GM18870 (cell line): ENCODE data around the gene HECTD4.
"Not testable (repeated sequence)": the region's sequence is repeated elsewhere in the genome, so short reads cannot be mapped to it uniquely, and the experiment has no call there.

Source experiments
- ATAC-seq: cut with Tn5 transposase; IDR thresholded peaks from one replicate; pipeline ENCODE4 v1.9.1; 2021; ENCODE audit warnings: moderate library complexity; ENCODE audit not compliant: unreplicated experiment

HECTD4 gene

DNA sequence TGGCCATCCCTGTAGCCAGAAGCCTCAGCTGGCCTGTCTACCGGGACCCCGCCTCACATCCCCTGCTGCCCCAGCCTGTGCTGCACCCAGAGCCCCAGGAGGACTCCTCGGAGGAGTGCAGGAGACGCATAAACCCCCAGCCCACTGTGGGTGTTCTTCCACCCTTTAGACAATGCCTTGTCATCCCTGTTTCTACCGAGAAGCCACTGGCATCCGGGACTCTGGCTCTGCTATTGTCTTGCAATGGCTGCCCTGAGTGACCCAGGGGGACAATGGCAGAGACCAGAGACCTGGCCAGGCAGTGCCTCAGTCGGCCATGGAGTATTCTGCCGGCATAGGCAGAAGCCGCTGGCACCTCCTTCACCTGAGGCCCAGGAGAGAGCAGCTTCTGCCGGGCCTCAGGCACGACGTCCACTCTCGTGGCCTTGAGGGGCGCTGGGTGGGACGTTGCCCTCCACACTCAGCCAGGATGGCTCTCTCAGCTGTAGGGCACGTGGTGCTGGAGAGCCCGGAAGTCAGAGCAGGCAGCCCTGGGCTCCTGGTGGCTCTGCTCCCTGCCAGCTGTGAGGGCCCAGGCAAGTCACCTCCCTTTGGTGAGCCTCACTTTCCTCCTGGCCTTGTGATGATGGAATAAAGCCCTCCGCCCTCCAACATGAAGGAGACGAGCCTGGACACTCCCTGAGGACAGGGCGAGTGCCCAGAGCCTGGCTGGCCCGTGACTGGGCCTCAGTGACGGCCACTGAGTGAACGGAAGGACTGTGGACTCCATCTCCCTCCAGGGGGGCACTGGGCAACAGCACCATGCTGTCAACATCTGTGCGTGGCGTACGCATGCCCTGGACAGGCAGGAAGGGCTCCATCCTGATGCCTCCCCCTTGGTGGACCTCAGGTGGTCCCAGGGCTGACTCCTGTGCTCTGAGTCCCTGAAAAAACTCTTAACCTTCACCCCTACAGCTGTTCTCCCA is 215.9 kb downstream of the HECTD4 start:
- ATAC-seq: no peak

DNA sequence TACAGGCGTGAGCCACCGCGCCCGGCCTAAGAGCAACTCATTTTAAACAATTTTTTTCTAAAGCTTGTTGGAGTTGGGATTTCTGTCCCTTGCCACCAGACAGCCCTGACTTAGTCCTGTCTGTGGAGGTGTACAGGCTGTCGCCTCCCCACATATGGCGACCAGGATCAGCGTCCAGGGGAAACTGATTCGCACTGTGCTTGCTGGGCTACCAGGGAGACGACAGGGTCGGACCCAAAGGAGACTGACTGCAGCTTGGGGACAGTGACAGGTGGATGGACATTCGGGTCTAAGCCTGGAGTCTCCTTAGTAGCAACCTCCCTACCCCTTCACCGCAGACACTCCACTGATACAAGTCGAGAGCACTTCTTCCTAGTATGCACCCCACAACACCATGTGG is 216.6 kb downstream of the HECTD4 start:
- no peak for ATAC-seq

DNA sequence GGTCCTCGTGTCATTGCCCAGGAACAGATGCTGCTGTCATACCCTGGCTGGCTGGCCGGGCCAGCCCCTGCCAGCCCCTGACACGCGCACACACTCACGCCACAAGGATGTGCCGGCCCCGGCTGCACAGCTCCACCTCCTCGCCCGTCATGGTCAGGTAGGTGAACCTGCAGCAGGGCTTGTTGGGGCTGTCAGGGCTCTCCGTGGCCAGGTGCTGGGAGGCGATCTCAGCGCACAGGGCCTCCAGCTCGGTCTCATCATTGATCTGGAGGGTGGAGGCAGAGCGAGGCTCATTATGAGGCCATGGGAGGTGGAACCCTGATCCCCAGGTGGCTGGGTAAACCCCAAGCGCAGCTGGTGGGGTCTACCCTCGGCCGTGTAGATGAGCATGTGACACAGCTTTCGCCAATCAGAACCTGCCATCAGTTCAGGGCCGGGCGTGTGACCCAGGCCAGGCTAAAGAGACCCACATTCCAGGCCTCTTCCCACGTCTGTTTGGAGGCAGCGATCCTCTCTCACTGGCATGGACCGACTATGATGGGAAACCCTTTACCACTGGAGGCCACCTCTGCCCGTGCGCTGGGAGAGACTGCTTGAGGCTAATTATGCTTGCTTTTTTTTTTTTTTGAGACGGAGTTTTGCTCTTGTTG is 218.1 kb downstream of the HECTD4 start:
- ATAC-seq: no peak

GRCh38 chr12:112163471-112163991 is 218.7 kb downstream of the HECTD4 start:
- no peak for ATAC-seq

GRCh38 chr12:112163056-112163455 is 219.2 kb downstream of the HECTD4 start:
- no peak for ATAC-seq

- no peak for ATAC-seq
Observed at GRCh38 chr12:112162241-112162790, 219.9 kb downstream of the HECTD4 start.

DNA sequence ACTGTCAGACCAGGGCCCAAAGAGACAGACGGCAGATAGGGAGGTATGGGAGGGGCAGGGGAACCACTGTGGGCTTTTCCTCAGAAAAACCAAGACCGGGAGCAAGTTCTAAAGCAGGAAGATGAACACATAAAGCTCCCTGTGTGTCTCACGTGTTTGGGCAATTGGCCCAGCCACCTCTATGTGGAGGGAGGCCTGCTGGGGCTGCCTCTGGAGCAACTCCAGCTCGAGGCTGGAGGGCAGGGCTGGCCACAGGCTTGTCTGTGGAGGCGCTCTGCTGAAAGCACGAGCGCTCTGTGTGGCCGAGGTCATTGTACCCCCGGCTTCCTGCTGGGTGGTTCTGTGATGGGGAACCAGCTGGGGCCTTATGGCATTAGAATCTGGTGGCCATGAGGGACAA is 220.5 kb downstream of the HECTD4 start:
- ATAC-seq: no peak

DNA sequence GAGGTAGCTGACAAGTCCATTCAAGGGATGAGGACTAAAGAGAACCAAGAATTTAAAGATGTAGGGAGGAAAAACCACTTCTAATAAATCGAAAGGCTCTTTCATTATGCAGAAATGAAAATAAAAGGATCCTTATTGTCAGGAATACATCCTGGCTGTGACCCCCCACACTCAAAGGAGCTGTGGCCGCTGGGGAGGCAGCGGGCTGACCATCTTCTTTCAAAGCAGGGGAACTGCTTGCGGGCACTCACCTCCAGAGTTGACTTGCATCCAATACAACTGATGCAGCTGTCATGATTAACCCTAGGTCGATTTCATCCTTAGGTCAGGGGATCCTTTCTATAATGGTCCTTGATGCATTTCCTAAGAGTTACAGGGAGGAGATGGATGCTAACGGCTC is 221.6 kb downstream of the HECTD4 start:
- ATAC-seq: no peak

DNA sequence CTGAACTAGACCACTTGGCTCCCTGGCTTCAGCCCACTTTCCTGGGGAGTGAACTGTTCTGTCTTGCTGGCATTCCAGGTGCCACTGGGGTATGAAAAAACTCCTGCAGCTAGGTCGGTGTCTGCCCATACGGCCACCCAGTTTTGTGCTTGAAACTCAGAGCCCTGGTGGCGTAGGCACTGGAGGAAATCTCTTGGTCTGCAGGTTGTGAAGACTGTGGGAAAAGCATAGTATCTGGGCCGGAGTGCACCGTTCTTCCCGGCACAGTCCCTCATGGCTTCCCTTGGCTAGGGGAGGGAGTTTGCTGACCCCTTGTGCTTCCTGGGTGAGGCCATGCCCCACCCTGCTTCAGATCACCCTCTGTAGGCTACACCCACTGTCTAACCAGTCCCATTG is 223.1 kb downstream of the HECTD4 start:
- ATAC-seq: no peak

DNA sequence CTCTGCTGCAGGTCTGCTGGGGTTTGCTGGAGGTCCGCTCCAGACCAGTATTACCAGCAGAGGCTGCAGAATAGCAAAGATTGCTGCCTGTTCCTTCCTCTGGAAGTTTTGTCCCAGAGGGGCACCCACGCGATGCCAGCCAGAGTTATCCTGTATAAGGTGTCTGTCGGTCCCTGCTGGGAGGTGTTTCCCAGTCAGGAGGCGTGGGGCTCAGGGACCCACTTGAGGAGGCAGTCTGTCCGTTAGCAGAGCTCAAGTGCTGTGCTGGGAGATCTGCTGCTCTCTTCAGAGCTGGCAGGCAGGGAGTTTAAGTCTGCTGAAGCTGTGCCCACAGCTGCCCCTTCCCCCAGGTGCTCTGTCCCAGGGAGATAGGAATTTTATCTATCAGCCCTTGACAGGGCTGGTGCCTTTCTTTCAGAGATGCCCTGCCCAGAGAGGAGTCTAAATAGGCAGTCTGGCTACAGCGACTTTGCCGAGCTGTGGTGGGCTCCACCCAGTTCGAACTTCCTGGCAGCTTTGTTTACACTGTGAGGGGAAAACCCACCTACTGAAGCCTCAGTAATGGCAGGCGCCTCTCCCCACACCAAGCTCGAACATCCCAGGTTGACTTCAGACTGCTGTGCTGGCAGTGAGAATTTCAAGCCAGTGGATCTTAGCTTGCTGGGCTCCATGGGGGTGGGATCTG is 223.6 kb downstream of the HECTD4 start:
- not testable (repeated sequence) for ATAC-seq

- no peak for ATAC-seq
Observed at GRCh38 chr12:112153893-112154219, 228.4 kb downstream of the HECTD4 start.

DNA sequence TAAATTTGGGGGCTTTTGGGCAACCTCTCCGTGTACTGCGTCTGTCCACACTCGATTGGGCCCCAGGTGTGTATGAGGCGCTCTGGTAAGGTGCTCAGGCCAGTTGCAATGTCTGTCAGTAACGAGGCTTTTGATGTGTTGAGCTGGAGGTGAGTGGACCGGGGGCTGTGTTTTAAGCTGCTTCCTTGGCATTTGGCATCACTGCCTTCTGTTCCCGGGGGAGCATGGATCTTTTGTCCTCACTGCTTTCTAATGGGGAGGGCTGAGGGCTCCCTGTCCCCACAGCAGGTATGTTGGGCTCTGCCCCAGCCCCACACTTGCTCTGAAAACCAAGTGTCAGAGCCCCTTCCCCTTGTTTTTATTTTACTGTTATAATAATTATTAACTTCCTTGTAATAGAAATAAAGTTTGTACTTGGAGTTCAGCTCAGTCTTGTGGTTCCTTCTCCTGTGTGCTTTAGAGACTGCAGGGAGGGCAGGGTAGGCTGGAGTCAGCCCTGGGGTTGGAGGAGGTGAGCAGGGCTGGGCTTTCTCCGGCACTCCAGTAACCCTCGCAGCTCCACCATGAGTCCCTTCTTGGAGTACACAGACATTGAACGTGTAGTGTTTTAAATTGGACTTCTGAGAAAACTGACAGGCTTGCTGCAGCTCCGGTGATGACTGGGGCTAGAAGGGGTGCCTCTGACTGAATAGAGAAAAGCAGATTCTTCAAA is 228.9 kb downstream of the HECTD4 start:
- ATAC-seq: no peak

DNA sequence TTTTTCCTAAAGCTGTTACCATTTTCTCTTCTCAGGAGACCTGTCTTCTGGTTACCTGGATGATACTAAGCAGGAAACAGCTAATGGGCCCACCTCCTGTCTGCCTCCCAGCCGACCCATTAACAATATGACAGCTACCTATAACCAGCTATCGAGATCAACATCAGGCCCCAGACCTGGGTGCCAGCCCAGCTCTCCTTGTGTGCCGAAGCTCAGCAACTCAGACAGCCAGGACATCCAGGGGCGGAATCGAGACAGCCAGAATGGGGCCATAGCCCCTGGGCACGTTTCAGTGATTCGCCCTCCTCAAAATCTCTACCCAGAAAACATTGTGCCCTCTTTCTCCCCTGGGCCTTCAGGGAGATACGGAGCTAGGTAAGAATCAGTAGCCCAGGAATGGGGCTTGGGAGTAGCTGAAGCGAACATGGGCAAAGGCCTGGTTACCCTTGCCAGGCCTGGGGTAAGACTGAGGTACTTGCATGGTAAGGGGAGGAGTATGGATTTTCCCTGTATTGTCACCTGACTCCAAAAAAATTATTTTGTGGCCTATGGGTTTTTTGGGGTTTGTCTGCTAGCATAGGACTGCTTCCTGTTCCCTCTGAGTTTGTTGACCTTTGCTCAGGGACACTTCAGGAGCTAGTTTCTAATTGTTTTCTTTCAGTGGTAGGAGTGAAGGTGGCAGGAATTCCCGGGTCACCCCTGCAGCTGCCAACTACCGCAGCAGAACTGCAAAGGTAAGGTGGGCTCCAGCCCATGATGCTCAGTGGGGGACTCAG is 230.3 kb downstream of the HECTD4 start:
- no peak for ATAC-seq

- no peak for ATAC-seq
Observed at GRCh38 chr12:112149596-112149995, 232.6 kb downstream of the HECTD4 start.

- ATAC-seq: no peak
Observed at GRCh38 chr12:112148031-112148513, 234.2 kb downstream of the HECTD4 start.

DNA sequence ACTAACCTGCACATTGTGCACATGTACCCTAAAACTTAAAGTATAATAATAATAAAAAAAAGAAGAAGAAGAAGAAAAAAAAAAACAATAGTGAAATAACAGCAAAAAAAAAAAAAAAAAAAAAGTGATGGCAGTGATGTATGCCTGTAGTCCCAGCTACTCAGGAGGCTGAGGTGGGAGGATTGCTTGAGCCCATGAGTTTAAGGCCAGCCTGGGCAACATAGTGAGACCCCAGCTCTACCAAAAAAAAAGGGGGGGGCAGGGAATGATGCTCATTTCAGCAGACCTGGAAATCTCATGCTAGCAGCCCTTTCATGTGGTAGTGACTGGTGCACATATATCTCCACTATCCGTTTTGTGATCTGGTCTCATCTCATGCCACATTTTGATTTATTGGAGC is 236.1 kb downstream of the HECTD4 start:
- no peak for ATAC-seq

DNA sequence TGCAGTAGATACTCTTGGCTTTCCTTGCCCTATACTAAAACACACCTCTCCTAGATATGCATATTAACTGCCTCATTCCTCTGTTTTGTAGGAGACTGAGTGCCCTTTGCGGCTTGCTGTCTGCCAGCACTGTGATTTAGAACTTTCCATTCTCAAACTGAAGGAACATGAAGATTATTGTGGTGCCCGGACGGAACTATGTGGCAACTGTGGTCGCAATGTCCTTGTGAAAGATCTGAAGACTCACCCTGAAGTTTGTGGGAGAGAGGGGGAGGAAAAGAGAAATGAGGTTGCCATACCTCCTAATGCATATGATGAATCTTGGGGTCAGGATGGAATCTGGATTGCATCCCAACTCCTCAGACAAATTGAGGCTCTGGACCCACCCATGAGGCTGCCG is 241.5 kb downstream of the HECTD4 start:
- ATAC-seq: no peak

GRCh38 chr12:112134731-112135130 is 247.5 kb downstream of the HECTD4 start:
- ATAC-seq: no peak

GRCh38 chr12:112133418-112133817 is 248.8 kb downstream of the HECTD4 start:
- ATAC-seq: no peak

GRCh38 chr12:112131686-112132085 is 250.5 kb downstream of the HECTD4 start:
- no peak for ATAC-seq
